ENCODE data around the gene ZGPAT. TPM values are rescaled to one million over a fixed set of nuclear protein-coding genes. Genes with fewer than 3 reads are reported as not detected.

The ZGPAT gene
- total and polyA plus RNA-seq, 2 of the 13 experiments (the other 11 are each of a cell fraction or from before 2014, with no cell fraction given): 23.0 to 41.9 TPM

- TF ChIP-seq AHDC1 (CRISPR knock-in tag; IDR thresholded peaks at IDR 0.05; ENCODE audit: borderline replicate concordance): no peak
- TF ChIP-seq ZBTB8A (CRISPR knock-in tag; IDR thresholded peaks at IDR 0.05; ENCODE audit: borderline replicate concordance, low read depth): peak; percentile 54; the same call in 1 of the 2 replicates
- no peak for TF ChIP-seq ZNF281 (CRISPR knock-in tag; IDR thresholded peaks at IDR 0.05; ENCODE audit: borderline replicate concordance)
- no peak for TF ChIP-seq FOSL2 (CRISPR knock-in tag; IDR thresholded peaks at IDR 0.05)
- TF ChIP-seq HOXA7 (CRISPR knock-in tag; IDR thresholded peaks at IDR 0.05): no peak
- TF ChIP-seq ZNF350 (CRISPR knock-in tag; IDR thresholded peaks at IDR 0.05; ENCODE audit: borderline replicate concordance, low read depth): peak; percentile 35; the same call in 1 of the 2 replicates
- no peak for TF ChIP-seq HDAC6 (IDR thresholded peaks at IDR 0.05; ENCODE audit: low read depth, low read length)
- TF ChIP-seq NKX3-1 (CRISPR knock-in tag; IDR thresholded peaks at IDR 0.05): no peak
- TF ChIP-seq ZBTB33 (CRISPR knock-in tag; IDR thresholded peaks at IDR 0.05): no peak
- TF ChIP-seq ZNF142 (CRISPR knock-in tag; IDR thresholded peaks at IDR 0.05): no peak
- no peak for TF ChIP-seq FOXM1 (CRISPR knock-in tag; IDR thresholded peaks at IDR 0.05)
- no peak for TF ChIP-seq ZNF841 (CRISPR knock-in tag; IDR thresholded peaks at IDR 0.05; ENCODE audit: borderline replicate concordance)
- no peak for TF ChIP-seq KAT7 (CRISPR knock-in tag; IDR thresholded peaks at IDR 0.05; ENCODE audit: borderline replicate concordance)
Observed at GRCh38 chr20:63658749-63659187, 49.1 kb upstream of the ZGPAT start (continued).
